GM12878 (cell line): ENCODE measurements around the gene CDH18. TPM values are rescaled to one million over a fixed set of nuclear protein-coding genes. Genes with fewer than 3 reads are reported as not detected.

Source experiments
- ATAC-seq: fragments of 200-7000 bp; cut with Tn5 transposase; 3 replicates; pipeline ENCODE4 v1.9.1; 2020; ENCODE audit warnings: mild to moderate bottlenecking, moderate library complexity
- BruUV-seq: library from RNA; stranded (reverse); fragments of 400-500 nt; replicated peaks from 2 replicates; lab custom pipeline; 2021; lab: Mats Ljungman, UMichigan
- CTCF ChIA-PET: fragments of 300-600 bp; sonication (Branson Sonifier 250); formaldehyde crosslinking; extraction: SDS; loops from one replicate; lab custom pipeline; 2021; ENCODE audit warnings: inconsistent platforms; lab: Yijun Ruan, JAX
- POLR2A ChIA-PET: fragments of 350-600 bp; formaldehyde crosslinking; extraction: SDS; loops from one replicate; lab custom pipeline; 2021; ENCODE audit warnings: inconsistent platforms; lab: Charles Lee
- RAD21 ChIA-PET: fragments of 300-600 bp; sonication (Branson Sonifier 250); formaldehyde crosslinking; loops from one replicate; lab custom pipeline; 2023; ENCODE audit warnings: antibody characterized with exemption; ENCODE audit not compliant: unreplicated experiment; lab: Charles Lee
- SMC1A ChIA-PET: fragments of 300-600 bp; sonication (Branson Sonifier 250); formaldehyde crosslinking; loops from one replicate; lab custom pipeline; 2023; ENCODE audit not compliant: unreplicated experiment, uncharacterized antibody; lab: Charles Lee
- DNase-seq: peaks from one replicate; pipeline ENCODE4 v3.0.0-alpha.2; 2011; ENCODE audit warnings: low read depth, low spot score
- FAIRE-seq: peaks from 3 replicates; lab custom pipeline; 2011; peaks lifted over from hg19 to GRCh38; lab: Jason Lieb, UNC
- H2AFZ ChIP-seq: 2 replicates; pipeline ENCODE4 v1.6.0; 2011; ENCODE audit warnings: low read depth, low read length, control low read depth; ENCODE audit not compliant: control insufficient read depth
- H3K27ac ChIP-seq: 2 replicates; pipeline ENCODE4 v1.5.1; 2011; ENCODE audit warnings: control low read depth; ENCODE audit not compliant: control insufficient read depth, insufficient read depth
- H3K27me3 ChIP-seq, 2 experiments: replicated peaks in 1 of 2; 2 replicates each; pipeline versions ENCODE4 v1.6.0 to v1.6.1; 2011; ENCODE audit warnings: low read length in 1 of 2; ENCODE audit not compliant: control insufficient read depth in 2 of 2, insufficient read depth in 2 of 2
- H3K36me3 ChIP-seq, 2 experiments: 2 replicates each; pipeline ENCODE4 v1.5.1; 2011; ENCODE audit warnings: low read length in 1 of 2; ENCODE audit not compliant: control insufficient read depth in 2 of 2, insufficient read depth in 2 of 2
- H3K4me1 ChIP-seq: 2 replicates; pipeline ENCODE4 v1.6.1; 2011; ENCODE audit warnings: mild to moderate bottlenecking, low read length, moderate library complexity, mixed read lengths; ENCODE audit not compliant: control insufficient read depth, insufficient read depth
- H3K4me2 ChIP-seq: 2 replicates; pipeline ENCODE4 v1.6.0; 2011; ENCODE audit warnings: control low read depth; ENCODE audit not compliant: control insufficient read depth, insufficient read depth
- H3K4me3 ChIP-seq: fragments of 200-600 bp; sonication (generic); 2 replicates; pipeline ENCODE4 v1.5.1; 2016
- H3K79me2 ChIP-seq: 2 replicates; pipeline ENCODE4 v1.6.0; 2011; ENCODE audit warnings: low read length; ENCODE audit not compliant: control insufficient read depth, insufficient read depth
- H3K9ac ChIP-seq: 2 replicates; pipeline ENCODE4 v1.8.0; 2011; ENCODE audit warnings: low read length, control low read depth, mixed read lengths; ENCODE audit not compliant: control insufficient read depth, insufficient read depth
- H3K9me3 ChIP-seq: replicated peaks from 3 replicates; pipeline ENCODE4 v1.5.1; 2011; ENCODE audit warnings: mild to moderate bottlenecking, low read length; ENCODE audit not compliant: control insufficient read depth, insufficient read depth
- H4K20me1 ChIP-seq: 2 replicates; pipeline ENCODE4 v1.6.0; 2011; ENCODE audit not compliant: control insufficient read depth, insufficient read depth
- IRF4 ChIP-seq: IDR thresholded peaks from 2 replicates; pipeline ENCODE4 v1.6.1; 2011; ENCODE audit warnings: low read depth, low read length
- MXI1 ChIP-seq: fragments of 150-350 bp; IDR thresholded peaks from 2 replicates; pipeline ENCODE4 v1.6.1; 2011; ENCODE audit warnings: low read depth, mild to moderate bottlenecking, inconsistent platforms, low read length, improper control_type of control experiment
- MYC ChIP-seq: IDR thresholded peaks from 2 replicates; pipeline ENCODE4 v1.6.1; 2011; ENCODE audit warnings: mild to moderate bottlenecking, low read length, moderate library complexity, inconsistent platforms; ENCODE audit not compliant: insufficient read depth, insufficient replicate concordance, insufficient read length, severe bottlenecking
- NKRF ChIP-seq: fragments of 450-650 bp; conservative IDR thresholded peaks from 2 replicates; pipeline ENCODE4 v1.6.1; 2017; ENCODE audit warnings: mild to moderate bottlenecking, moderate library complexity
- NRF1 ChIP-seq: conservative IDR thresholded peaks from 2 replicates; pipeline ENCODE4 v1.6.1; 2011; ENCODE audit warnings: mild to moderate bottlenecking, low read depth, low read length, improper control_type of control experiment
- SREBF2 ChIP-seq: IDR thresholded peaks from 2 replicates; pipeline ENCODE4 v1.6.1; 2012; ENCODE audit warnings: mild to moderate bottlenecking, low read length
- ZNF622 ChIP-seq: fragments of 450-650 bp; IDR thresholded peaks from 2 replicates; pipeline ENCODE4 v1.6.1; 2017; ENCODE audit warnings: mild to moderate bottlenecking, inconsistent platforms
- ZSCAN29 ChIP-seq: fragments of 450-650 bp; IDR thresholded peaks from 2 replicates; pipeline ENCODE4 v1.6.1; 2017; ENCODE audit warnings: mild to moderate bottlenecking, moderate library complexity
- whole genome bisulfite sequencing: methylation state at CpG from one replicate; pipeline ENCODE4 v1.1.6; 2016; ENCODE audit warnings: low lambda C conversion rate; ENCODE audit not compliant: insufficient replicate concordance, insufficient coverage; ENCODE audit errors: missing lambda C conversion rate; 5-methylcytosine and 5-hydroxymethylcytosine counted together
- in situ Hi-C: fragments of 300-500 bp; cut with MboI; formaldehyde crosslinking; loops from 9 replicates; pipeline ENCODE4 v1.14.3; 2018; ENCODE audit warnings: mixed read lengths
- intact Hi-C: fragments of 100-400 bp; cut with micrococcal nuclease; formaldehyde crosslinking; loops from one replicate; pipeline ENCODE4 v1.14.2; 2022; ENCODE audit not compliant: unreplicated experiment
- polyA plus RNA-seq, 11 experiments: library from polyadenylated mRNA; depleted of rRNA in 4 of 11; unstranded in 6 of 11; stranded (reverse) in 5 of 11; fragments of >200 nt; fragmentation: Nextera tagmentation in 4 of 11; fragmentation: Illumina TruSeq in 1 of 11; extraction: Ambion mirVana in 4 of 11; extraction: Trizol in 1 of 11; gene quantifications; 1 replicate in 1 of 11; 2 replicates in 10 of 11; pipeline versions ENCODE4 v1.2.1 to v1.2.3, GENCODE V29; 2011 to 2016; ENCODE audit warnings: inconsistent platforms in 2 of 11, missing spikeins in 2 of 11, low read depth in 1 of 11
- total RNA-seq, 4 experiments: library from RNA; depleted of rRNA in 3 of 4; stranded (reverse); fragments of >200 nt in 3 of 4; fragmentation: Illumina TruSeq in 1 of 4; extraction: Trizol in 1 of 4; gene quantifications; 2 replicates each; pipeline versions ENCODE4 v1.2.1 to v1.2.3, GENCODE V29; 2013 to 2021
- TF ChIP-seq, protein P1 (sequence below): IDR thresholded peaks from 2 replicates; pipeline ENCODE4 v1.6.1; 2012; ENCODE audit warnings: improper control_type of control experiment, low read depth, low read length; ENCODE audit not compliant: insufficient replicate concordance
- TF ChIP-seq, protein P2 (sequence below): fragments of 450-650 bp; IDR thresholded peaks from 2 replicates; pipeline ENCODE4 v1.6.1; 2018; ENCODE audit warnings: mild to moderate bottlenecking, low read depth, moderate library complexity; ENCODE audit not compliant: partially characterized antibody
- TF ChIP-seq, protein P3 (sequence below): IDR thresholded peaks from 2 replicates; pipeline ENCODE4 v1.6.1; 2012; ENCODE audit warnings: low read depth, low read length, improper control_type of control experiment

The CDH18 gene
- total and polyA plus RNA-seq, 10 of the 15 experiments (the other 5 are each of a cell fraction or from before 2014, with no cell fraction given) = 0.41 TPM; not detected in 9

GRCh38 chr5:19565466-19565865 lies 422.5 kb downstream of the CDH18 start:
- H3K9ac ChIP-seq = no peak overlapping the region
- H3K27ac ChIP-seq = no peak overlapping the region
- no peaks in the 10 kb centered on the region for H3K9me3 ChIP-seq
- H3K36me3 ChIP-seq = no peaks in the 10 kb centered on the region
- ATAC-seq = no peak
- 6% methylated on average over 1 of the region's 1 CpG for WGBS
- no peaks in the 10 kb centered on the region for H3K27me3 ChIP-seq
- intact Hi-C loops = no loop called here
- H3K4me2 ChIP-seq = no peak overlapping the region
- no peak for FAIRE-seq
- no peak overlapping the region for H2AFZ ChIP-seq
- no peaks in the 10 kb centered on the region for H3K79me2 ChIP-seq
- POLR2A ChIA-PET = no interaction called here
- no peak overlapping the region for H3K4me3 ChIP-seq
- in situ Hi-C loops = no loop called here
- SMC1A ChIA-PET = no interaction called here
- RAD21 ChIA-PET = no interaction called here
- no peaks in the 10 kb centered on the region for H3K4me1 ChIP-seq
- no peak for DNase-seq
- no TSS peak for BruUV-seq
- no peaks in the 10 kb centered on the region for H4K20me1 ChIP-seq
- CTCF ChIA-PET = interaction anchor here (0.7 kb wide), 1 partner anchor 17 kb away, joined by 3 read pairs; no protein-coding TSS in a partner anchor
- no peak for TF ChIP-seq ZSCAN29
- TF ChIP-seq IRF4 = no peak
- TF ChIP-seq, protein P1, sequence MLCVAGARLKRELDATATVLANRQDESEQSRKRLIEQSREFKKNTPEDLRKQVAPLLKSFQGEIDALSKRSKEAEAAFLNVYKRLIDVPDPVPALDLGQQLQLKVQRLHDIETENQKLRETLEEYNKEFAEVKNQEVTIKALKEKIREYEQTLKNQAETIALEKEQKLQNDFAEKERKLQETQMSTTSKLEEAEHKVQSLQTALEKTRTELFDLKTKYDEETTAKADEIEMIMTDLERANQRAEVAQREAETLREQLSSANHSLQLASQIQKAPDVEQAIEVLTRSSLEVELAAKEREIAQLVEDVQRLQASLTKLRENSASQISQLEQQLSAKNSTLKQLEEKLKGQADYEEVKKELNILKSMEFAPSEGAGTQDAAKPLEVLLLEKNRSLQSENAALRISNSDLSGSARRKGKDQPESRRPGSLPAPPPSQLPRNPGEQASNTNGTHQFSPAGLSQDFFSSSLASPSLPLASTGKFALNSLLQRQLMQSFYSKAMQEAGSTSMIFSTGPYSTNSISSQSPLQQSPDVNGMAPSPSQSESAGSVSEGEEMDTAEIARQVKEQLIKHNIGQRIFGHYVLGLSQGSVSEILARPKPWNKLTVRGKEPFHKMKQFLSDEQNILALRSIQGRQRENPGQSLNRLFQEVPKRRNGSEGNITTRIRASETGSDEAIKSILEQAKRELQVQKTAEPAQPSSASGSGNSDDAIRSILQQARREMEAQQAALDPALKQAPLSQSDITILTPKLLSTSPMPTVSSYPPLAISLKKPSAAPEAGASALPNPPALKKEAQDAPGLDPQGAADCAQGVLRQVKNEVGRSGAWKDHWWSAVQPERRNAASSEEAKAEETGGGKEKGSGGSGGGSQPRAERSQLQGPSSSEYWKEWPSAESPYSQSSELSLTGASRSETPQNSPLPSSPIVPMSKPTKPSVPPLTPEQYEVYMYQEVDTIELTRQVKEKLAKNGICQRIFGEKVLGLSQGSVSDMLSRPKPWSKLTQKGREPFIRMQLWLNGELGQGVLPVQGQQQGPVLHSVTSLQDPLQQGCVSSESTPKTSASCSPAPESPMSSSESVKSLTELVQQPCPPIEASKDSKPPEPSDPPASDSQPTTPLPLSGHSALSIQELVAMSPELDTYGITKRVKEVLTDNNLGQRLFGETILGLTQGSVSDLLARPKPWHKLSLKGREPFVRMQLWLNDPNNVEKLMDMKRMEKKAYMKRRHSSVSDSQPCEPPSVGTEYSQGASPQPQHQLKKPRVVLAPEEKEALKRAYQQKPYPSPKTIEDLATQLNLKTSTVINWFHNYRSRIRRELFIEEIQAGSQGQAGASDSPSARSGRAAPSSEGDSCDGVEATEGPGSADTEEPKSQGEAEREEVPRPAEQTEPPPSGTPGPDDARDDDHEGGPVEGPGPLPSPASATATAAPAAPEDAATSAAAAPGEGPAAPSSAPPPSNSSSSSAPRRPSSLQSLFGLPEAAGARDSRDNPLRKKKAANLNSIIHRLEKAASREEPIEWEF = no peak
- no peak for TF ChIP-seq SREBF2
- TF ChIP-seq, protein P2, sequence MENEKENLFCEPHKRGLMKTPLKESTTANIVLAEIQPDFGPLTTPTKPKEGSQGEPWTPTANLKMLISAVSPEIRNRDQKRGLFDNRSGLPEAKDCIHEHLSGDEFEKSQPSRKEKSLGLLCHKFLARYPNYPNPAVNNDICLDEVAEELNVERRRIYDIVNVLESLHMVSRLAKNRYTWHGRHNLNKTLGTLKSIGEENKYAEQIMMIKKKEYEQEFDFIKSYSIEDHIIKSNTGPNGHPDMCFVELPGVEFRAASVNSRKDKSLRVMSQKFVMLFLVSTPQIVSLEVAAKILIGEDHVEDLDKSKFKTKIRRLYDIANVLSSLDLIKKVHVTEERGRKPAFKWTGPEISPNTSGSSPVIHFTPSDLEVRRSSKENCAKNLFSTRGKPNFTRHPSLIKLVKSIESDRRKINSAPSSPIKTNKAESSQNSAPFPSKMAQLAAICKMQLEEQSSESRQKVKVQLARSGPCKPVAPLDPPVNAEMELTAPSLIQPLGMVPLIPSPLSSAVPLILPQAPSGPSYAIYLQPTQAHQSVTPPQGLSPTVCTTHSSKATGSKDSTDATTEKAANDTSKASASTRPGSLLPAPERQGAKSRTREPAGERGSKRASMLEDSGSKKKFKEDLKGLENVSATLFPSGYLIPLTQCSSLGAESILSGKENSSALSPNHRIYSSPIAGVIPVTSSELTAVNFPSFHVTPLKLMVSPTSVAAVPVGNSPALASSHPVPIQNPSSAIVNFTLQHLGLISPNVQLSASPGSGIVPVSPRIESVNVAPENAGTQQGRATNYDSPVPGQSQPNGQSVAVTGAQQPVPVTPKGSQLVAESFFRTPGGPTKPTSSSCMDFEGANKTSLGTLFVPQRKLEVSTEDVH = no peak
- no peak for TF ChIP-seq NRF1
- TF ChIP-seq NKRF = no peak
- TF ChIP-seq MXI1 = no peak
- no peak for TF ChIP-seq MYC
- TF ChIP-seq ZNF622 = no peak
- TF ChIP-seq, protein P3, sequence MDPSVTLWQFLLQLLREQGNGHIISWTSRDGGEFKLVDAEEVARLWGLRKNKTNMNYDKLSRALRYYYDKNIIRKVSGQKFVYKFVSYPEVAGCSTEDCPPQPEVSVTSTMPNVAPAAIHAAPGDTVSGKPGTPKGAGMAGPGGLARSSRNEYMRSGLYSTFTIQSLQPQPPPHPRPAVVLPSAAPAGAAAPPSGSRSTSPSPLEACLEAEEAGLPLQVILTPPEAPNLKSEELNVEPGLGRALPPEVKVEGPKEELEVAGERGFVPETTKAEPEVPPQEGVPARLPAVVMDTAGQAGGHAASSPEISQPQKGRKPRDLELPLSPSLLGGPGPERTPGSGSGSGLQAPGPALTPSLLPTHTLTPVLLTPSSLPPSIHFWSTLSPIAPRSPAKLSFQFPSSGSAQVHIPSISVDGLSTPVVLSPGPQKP = no peak
